NCI-H526 treated with DMSO at 0.1 percent for 48 hours (cell line): ENCODE measurements around the gene H3-3A.

ENCODE experiments used
- DNase-seq: peaks from one replicate; lab custom pipeline; 2025; lab: John Stamatoyannopoulos, UW

H3-3A gene

DNA sequence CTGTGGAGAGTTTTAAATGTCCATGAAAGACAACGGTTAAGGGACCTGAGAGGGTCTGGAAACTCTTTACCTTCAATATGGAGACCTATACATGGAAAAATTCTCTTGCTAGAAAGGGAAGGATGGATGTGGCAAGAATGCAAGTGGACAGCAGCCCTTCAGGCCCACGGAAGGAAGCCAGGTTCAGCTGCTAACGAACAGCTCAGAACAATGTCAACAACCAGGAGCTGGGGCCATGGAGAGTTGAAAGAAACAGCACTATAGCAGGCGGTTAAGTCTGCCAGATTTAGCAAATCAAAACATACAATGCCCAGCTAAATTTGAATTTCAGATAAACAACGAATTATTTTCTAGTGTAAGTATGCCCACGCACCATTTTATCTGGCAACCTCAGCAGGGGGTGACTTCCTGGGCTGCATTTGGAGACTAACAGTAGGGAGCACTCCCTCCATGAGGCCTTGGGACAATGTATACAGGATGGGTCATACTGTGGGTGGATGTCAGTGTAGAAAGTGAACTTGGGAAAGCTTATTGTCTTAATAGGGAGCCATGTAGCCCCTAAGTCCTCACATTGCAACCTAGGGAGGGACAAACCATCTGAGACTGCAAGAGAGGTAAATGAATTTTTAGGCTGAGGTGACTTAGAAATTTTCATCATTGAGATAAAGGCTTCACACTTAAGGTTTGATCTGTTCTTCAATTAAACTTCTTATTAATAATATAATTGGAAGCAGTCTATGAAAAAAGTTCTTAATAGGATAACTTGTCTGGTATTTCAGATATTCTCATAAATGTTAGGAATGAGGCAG, 7.8 kb upstream of the H3-3A start:
- DNase-seq, result no peak

GRCh38 chr1:226059709-226060108, 2.8 kb upstream of the H3-3A start:
- DNase-seq, result no peak

GRCh38 chr1:226060427-226060826, 2.1 kb upstream of the H3-3A start:
- no peak for DNase-seq

DNA sequence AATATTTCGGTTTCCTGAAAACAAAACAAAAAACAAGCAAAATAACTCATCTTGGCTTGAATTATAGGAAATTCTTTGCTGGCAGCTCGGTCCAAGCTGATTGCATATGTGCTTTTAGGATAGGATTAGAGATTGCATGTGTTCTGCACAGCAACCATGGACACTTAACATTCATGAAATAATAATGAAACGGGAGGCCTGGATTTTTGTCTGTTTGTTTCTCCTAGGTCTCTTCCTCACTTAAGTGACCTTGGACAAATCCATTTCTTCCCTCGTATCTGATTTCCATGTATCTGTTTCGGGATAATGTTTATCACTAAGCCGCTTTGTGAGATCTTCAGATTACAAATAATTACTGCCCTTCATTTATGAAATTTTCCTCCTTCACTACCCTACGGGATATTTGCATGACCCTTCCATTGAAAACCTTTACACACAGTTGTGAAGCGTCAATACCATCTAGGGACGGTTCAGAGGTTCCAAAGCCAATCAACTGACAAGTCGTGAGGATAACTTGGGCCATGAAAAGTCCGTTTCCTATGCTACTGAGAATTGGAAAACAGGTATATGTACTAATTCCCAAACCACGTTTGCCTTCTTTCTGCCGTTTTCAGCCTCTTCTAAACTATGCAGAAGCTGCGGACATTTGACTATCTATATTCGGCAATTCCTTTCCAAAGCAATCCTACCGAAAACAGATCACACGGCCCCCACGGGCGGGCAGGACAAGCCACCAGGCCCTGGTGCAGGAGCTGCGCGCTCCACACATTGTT, 1.3 kb upstream of the H3-3A start:
- peak; percentile 54 for DNase-seq

GRCh38 chr1:226061841-226062557, 517 bp upstream of the H3-3A start:
- DNase-seq, result peak; percentile 46

DNA sequence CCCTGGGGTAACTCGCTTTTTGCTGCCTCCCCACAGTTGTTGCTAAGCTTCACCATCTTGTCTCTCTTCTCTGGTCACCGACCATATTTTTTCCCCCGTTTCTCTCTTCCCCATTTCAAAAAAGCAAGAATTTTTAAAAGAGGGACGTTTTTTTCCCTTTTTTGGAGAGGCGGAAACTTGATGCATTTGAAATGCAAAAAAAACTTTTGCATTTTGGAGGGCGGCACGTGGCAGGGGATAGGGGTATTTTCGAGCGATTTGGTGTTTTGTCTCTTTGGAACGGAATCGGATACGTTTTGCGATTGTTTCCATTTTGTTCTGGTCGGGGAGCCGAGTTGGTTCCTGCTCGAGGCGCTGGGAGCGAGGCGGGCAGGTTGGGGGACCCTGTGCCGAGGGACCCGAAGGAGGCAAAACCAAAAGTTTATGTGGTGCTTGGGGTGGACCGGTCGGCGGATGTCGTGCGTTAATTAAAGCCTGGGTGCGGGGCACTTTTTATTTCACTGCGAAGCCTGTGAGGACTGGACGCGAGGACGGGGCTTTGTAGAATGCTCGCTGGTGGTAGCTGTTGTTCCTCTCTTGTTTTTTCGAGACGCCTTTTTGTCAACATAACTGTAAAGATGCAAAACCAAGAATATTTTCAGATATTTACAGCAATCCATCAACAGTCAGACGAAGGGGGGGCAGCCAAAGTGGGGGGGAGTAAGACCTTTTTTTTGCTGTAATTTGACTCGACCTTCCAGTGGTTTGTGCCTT, 884 bp downstream of the H3-3A start:
- peak; percentile 28 for DNase-seq

GRCh38 chr1:226063977-226064815, 1.7 kb downstream of the H3-3A start:
- DNase-seq, result peak; percentile 8

- DNase-seq, result peak; percentile 28
Measured at GRCh38 chr1:226064816-226065248, 2.3 kb downstream of the H3-3A start.

DNA sequence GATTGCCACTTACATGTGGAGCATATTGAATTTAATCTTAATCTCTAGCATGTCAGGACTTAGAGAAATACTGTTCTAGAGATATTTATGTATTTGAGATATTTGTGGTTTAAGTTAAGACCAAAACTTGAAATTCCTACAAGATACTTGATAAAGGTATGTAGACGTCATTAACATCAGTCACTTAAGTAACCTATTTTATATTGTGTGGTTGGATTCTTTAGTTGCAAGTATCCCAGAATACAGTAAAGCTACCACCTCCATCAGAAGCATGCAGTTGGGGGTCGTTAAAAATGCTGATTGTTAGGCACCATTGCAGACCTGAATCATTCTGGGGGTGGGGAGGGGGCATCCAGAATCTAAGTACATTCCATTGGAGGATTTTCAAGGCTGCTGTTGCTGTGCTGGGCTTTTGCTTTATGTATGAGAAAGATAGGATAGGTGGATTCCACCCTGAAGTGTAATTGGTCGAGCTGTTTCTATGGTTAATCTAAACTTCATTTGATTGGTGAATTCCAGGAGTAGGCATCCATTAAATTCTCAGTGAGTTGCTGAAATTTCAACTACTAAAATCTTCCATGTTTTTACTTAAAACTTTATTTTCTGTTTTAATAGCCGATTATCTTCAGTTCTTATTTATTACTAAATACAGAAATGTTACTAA, 4.0 kb downstream of the H3-3A start:
- DNase-seq, result no peak

DNA sequence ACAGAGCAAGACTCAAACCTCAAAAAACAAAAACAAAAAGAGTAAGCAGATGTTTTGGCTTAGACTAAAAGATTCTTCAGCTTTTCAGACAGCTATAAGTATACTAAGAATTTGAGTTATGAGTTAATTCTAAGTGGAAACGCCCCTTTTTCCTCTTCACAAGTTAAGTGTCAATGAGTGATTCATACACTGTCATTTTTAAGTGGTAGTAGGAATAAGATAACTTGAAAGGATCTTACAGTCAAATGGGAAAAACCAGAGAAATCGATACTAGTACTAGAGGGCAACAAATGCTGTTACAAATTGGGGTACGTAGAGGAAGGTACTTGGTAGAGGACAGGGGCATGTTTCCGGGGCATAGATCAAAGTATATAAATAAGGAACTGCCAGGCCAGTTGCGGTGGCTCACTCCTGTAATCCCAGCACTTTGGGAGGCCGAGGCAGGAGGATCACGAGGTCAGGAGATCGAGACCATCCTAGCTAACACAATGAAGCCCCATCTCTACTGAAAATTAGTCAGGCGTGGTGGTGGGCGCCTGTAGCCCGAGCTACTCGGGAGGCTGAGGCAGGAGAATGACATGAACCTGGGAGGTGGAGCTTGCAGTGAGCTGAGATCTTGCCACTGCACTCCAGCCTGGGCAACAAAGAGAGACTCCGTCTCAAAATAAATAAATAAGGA, 7.4 kb downstream of the H3-3A start:
- DNase-seq, result no peak

DNA sequence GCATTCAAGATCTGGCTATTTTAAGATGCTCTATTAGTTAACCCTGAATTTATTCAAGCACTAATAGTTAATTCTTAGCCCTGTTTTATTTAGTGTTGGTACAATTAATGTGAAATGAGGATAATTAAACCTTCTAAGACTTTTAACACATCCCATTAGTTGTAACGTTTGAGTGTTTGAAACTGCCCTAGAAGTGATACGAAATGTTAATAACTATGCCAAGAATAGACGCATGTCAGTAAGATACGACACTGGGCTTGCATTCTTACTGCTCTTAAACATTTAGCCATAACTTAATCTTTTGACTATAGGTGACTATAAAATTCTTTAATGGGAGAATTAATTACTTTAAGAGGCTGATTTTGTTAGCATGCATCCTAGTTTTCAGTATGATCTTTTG, 9.8 kb downstream of the H3-3A start:
- DNase-seq, result no peak

- DNase-seq, result no peak
Measured at GRCh38 chr1:226073184-226073950, 10.9 kb downstream of the H3-3A start.

- DNase-seq, result no peak
Measured at GRCh38 chr1:226074046-226074445, 11.5 kb downstream of the H3-3A start.

GRCh38 chr1:226076378-226076777, 13.9 kb downstream of the H3-3A start:
- DNase-seq, result no peak

DNA sequence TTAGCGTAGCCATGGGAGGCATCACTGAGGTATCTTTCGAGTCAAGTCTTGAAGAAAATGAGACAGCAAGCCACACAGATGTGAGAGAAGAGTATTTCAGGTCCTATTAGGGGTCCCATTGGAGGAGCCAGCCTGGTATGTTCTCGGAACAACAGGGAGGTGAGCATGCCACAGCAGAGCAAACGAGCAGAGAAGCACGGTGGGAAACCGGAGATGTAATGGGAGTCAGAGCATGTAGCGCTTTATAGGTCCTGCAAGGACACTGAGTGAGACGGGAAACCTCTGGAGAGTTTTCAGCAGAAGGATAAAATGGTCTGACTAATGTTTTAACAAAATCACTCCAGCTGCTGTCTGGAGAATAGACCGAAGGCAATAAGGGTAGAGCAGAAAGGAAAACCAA, 15.9 kb downstream of the H3-3A start:
- no peak for DNase-seq

DNA sequence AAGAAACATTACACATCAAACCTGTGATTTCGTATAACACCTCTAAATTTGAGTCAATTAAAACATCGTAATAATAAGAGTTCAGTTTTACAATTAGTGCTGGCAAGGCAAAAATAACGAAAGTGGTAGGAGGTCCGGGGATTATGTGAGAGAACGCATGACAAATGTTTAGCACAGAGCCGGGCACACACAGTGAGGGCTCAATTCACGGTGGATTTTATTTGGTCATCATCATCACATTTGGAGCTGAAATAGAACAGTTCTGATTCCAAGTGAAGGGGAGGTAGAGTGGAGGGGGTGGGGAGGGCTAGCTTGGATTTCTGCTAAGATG, 20.0 kb downstream of the H3-3A start:
- DNase-seq, result no peak

DNA sequence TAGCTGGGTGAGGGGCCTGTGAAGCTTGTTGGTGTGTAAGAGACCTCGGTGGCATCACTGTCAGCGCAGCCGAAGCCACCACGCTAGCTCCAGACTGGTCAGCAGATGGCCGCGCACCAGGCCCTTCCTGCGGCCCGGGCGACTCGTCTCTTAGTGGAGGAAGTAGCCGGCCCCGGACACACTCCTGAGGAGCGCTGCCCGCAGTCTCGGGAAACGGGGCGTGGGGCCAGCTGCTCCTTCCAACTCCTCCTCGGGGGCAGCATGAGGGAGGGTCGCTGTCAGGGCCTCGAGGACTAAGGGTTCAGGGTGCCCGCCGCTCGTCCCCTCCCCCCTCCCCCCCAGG, 20.4 kb downstream of the H3-3A start:
- no peak for DNase-seq

DNA sequence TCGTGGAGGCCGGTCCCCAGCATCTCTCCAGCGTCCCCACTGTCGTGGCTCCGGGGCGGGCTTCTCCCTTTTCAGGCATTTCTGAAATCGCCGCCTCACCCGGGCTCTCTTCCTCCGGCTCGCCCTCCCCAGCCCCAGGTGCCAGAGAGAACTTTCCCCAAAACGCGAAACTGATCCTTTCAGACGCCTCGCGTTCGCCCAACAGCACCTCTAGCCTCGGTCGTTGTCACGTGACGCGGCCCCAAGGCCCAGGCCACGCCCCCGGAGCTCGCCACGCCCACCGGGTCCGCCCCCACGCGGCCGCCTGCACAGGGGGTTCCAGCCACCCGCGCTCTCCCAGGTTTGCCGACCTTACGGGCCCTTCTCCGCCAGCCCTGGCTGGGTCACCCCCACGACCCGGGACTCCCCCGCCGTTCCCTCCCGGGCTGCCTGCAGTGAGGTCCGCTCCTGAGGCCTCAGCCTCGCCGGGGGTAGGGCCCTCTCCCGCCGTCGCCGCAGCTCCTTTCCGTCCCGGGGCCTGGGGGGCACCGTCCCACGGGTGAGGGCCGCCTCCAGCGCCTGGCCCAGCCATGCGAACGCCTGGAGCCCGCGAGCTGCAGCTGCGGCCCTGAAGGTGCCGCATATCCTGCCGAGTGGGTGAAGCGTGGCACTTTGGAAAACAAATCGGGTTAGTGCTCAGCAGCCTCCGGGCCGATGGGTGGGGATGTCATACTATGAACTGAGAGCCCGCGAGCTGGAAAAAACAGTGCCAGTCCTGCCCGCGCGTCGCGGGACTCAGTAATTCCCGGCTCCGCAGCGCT, 21.0 kb downstream of the H3-3A start:
- DNase-seq, result peak; percentile 30
